Karpas-422 (cell line): ENCODE data around the gene TBATA. TPM values are rescaled to one million over a fixed set of nuclear protein-coding genes. Genes with fewer than 3 reads are reported as not detected.

Source experiments
- DNase-seq: peaks from one replicate; pipeline ENCODE4 v3.0.0-alpha.2; 2015
- H2AFZ ChIP-seq: fragments of 200-600 bp; sonication (generic); 2 replicates; pipeline ENCODE4 v1.6.1; 2014; ENCODE audit warnings: antibody characterized with exemption, low read length, mixed read lengths
- H3K27ac ChIP-seq: fragments of 200-600 bp; sonication (generic); 2 replicates; pipeline ENCODE4 v1.5.1; 2014; ENCODE audit warnings: mild to moderate bottlenecking, low read length, moderate library complexity
- H3K27me3 ChIP-seq: fragments of 200-600 bp; sonication (generic); 2 replicates; pipeline ENCODE4 v1.6.1; 2014; ENCODE audit warnings: low read length, mixed read lengths
- H3K36me3 ChIP-seq: fragments of 200-600 bp; sonication (generic); 2 replicates; pipeline ENCODE4 v1.6.1; 2014; ENCODE audit warnings: low read length, mixed read lengths; ENCODE audit not compliant: insufficient read depth
- H3K4me1 ChIP-seq: fragments of 200-600 bp; sonication (generic); 2 replicates; pipeline ENCODE4 v1.6.1; 2014; ENCODE audit warnings: mild to moderate bottlenecking, low read length, mixed read lengths
- H3K4me2 ChIP-seq: fragments of 200-600 bp; sonication (generic); 2 replicates; pipeline ENCODE4 v1.6.1; 2014; ENCODE audit warnings: low read length, low read depth, mild to moderate bottlenecking; ENCODE audit not compliant: poor library complexity, severe bottlenecking
- H3K4me3 ChIP-seq: fragments of 200-600 bp; sonication (generic); 2 replicates; pipeline ENCODE4 v1.5.1; 2014; ENCODE audit warnings: mild to moderate bottlenecking, antibody characterized with exemption, low read length, mixed read lengths
- H3K79me2 ChIP-seq: fragments of 200-600 bp; sonication (generic); 2 replicates; pipeline ENCODE4 v1.6.1; 2014; ENCODE audit warnings: mild to moderate bottlenecking, low read length, mixed read lengths
- H3K9ac ChIP-seq: fragments of 200-600 bp; sonication (generic); 2 replicates; pipeline ENCODE4 v1.6.0; 2014; ENCODE audit warnings: low read length
- H3K9me2 ChIP-seq: fragments of 200-600 bp; sonication (generic), shearing (Covaris generic); replicated peaks from 2 replicates; pipeline ENCODE4 v1.6.0; 2014; ENCODE audit warnings: mild to moderate bottlenecking, low read length, moderate library complexity; ENCODE audit not compliant: insufficient read depth
- H3K9me3 ChIP-seq: fragments of 300-700, 200-600 bp; sonication (generic); 2 replicates; pipeline ENCODE4 v1.6.1; 2014; ENCODE audit warnings: low read length, mixed read lengths
- H4K20me1 ChIP-seq: fragments of 200-600 bp; sonication (generic); 2 replicates; pipeline ENCODE4 v1.6.1; 2014; ENCODE audit warnings: mild to moderate bottlenecking, antibody characterized with exemption, low read length, low read depth; ENCODE audit not compliant: insufficient read depth
- total RNA-seq: library from RNA; depleted of rRNA; stranded (reverse); fragments of >200 nt; shearing (Covaris generic); gene quantifications from 2 replicates; pipeline ENCODE4 v1.2.3, GENCODE V29; 2014; ENCODE audit warnings: low replicate concordance

TBATA gene
- total RNA-seq, 1 experiment from 2014 or later = not detected

DNA sequence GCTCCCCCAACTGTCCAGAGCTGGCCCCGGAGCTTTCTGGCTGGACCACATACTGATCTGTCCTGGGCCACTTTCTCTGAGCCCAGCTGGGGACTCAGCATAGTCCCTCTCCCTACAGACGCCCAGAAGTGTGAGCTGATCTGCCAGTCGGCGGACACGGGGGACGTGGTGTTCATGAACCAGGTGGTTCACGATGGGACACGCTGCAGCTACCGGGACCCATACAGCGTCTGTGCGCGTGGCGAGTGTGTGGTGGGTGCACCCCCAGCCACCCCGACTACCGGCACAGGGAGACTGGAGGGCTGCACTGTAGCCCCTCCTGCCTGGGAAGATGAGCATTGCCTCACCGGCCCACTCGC is 41.8 kb downstream of the TBATA start:
- H3K27ac ChIP-seq = no peak overlapping the region
- H4K20me1 ChIP-seq = no peaks in the 10 kb centered on the region
- no peak overlapping the region for H3K4me3 ChIP-seq
- H3K79me2 ChIP-seq = no peaks in the 10 kb centered on the region
- no peaks in the 10 kb centered on the region for H3K4me1 ChIP-seq
- no peak overlapping the region for H3K4me2 ChIP-seq
- DNase-seq = no peak
- H3K9me2 ChIP-seq = no peaks in the 10 kb centered on the region
- H3K27me3 ChIP-seq = no peaks in the 10 kb centered on the region
- H3K9me3 ChIP-seq = no peaks in the 10 kb centered on the region
- H2AFZ ChIP-seq = no peak overlapping the region
- no peak overlapping the region for H3K9ac ChIP-seq
- H3K36me3 ChIP-seq = no peaks in the 10 kb centered on the region

DNA sequence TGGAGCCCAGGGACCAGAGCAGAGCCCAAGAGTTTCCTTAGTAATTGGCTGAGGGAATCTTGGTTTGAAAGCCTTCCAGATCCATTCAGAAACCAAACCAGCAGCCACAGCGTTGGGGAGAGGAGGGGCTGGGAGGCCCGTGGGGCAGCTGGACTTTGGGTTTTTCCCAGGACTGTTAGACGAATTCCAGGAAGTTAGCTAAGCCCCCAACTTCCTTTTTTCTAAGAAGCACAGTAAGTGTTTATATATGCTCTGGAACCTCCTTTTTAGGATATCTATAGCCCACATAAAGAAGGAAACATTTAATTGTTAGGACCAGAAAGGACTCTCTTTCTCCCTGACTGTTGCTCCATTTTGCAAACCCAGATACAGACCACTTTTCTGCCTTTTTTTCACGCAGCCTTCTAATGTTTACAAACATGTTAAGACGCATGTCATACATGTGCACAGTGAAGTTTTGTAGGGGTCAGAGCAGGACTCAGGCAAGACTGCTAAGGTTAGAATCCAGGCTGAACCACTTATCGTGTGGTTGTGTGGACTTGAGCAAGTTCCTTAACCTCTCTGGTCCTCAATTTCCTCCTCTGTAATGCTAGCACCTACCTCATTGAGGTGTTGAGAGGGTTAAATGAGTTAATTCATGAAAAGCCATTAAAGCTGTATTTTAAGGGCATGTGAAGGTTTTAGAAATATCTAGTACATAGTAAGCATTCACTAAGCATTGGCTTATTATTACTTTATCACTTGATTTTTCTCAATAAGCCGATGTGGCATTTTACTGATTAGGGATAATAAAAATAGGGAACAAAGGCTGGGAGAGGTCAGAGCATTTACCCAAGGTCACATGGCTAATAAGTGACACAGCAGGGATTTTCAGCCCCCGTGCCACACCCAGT is 42.4 kb downstream of the TBATA start:
- H3K79me2 ChIP-seq = no peaks in the 10 kb centered on the region
- no peaks in the 10 kb centered on the region for H4K20me1 ChIP-seq
- no peaks in the 10 kb centered on the region for H3K36me3 ChIP-seq
- H3K4me3 ChIP-seq = no peak overlapping the region
- H3K9ac ChIP-seq = no peak overlapping the region
- no peak overlapping the region for H3K27ac ChIP-seq
- H2AFZ ChIP-seq = no peak overlapping the region
- H3K9me2 ChIP-seq = no peaks in the 10 kb centered on the region
- H3K27me3 ChIP-seq = no peaks in the 10 kb centered on the region
- no peaks in the 10 kb centered on the region for H3K9me3 ChIP-seq
- H3K4me2 ChIP-seq = no peak overlapping the region
- DNase-seq = no peak
- no peaks in the 10 kb centered on the region for H3K4me1 ChIP-seq

DNA sequence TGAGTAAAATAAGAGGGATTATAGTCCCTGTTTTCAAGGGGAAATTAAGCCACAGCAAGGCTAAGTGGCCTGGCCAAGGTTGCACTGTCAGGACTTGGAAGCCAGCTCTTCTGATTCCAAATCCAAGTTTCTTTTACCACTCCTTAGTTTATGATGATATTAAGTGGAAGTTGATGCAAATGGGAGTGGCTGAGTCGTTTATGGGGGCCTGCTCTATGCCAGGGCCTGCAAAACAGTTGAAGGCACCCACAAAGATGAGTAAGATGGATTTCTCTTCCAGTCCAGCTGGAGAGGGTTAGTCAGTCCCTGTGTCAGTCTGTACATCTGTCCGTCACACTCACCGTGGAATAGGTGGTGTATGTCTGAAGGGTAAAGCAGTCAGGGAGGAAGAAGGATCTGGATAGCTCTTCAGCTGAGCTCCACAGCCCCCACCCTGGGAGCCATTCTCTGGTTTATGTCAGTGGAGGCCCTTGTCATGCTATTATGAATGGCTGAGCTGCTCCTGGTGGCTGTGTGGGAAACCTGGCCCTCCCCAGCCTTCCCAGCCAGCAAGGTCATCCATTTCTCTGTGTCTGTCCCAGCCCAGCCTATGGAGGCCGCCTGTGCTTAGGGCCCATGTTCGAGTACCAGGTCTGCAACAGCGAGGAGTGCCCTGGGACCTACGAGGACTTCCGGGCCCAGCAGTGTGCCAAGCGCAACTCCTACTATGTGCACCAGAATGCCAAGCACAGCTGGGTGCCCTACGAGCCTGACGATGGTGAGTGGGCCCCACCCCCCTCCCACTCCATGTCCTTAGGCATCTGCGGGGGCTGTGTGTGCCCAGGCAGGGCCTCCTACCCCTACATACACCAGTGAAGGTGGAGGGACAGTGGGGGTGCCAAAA is 44.5 kb downstream of the TBATA start:
- Histone ChIP-seq H3K9ac (no peak overlapping the region), H3K9me3 (no peaks in the 10 kb centered on the region), H3K36me3 (no peaks in the 10 kb centered on the region), H3K9me2 (no peaks in the 10 kb centered on the region), H3K4me3 (no peak overlapping the region), H4K20me1 (no peaks in the 10 kb centered on the region), H3K79me2 (no peaks in the 10 kb centered on the region), H2AFZ (no peak overlapping the region), H3K4me1 (no peaks in the 10 kb centered on the region), H3K4me2 (no peak overlapping the region), H3K27ac (no peak overlapping the region), H3K27me3 (no peaks in the 10 kb centered on the region)
- no peak for DNase-seq

DNA sequence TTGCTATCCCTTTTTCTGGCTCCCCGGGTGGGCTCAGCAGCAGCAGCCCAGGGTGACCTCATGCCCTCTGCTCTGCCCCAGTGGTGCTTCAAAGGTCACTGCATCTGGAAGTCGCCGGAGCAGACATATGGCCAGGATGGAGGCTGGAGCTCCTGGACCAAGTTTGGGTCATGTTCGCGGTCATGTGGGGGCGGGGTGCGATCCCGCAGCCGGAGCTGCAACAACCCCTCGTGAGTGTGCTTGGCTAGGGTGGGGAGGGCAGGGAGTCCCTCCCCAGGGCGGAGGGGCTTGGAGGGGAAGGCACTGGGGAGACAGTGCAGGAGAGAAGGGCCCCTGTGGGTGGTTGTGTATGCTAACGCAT is 46.4 kb downstream of the TBATA start:
- H3K79me2 ChIP-seq = no peaks in the 10 kb centered on the region
- no peaks in the 10 kb centered on the region for H3K9me2 ChIP-seq
- no peak overlapping the region for H3K27ac ChIP-seq
- H3K4me2 ChIP-seq = no peak overlapping the region
- DNase-seq = no peak
- H3K27me3 ChIP-seq = no peaks in the 10 kb centered on the region
- H2AFZ ChIP-seq = no peak overlapping the region
- H3K36me3 ChIP-seq = no peaks in the 10 kb centered on the region
- no peak overlapping the region for H3K9ac ChIP-seq
- H3K4me3 ChIP-seq = no peak overlapping the region
- no peaks in the 10 kb centered on the region for H4K20me1 ChIP-seq
- H3K4me1 ChIP-seq = no peaks in the 10 kb centered on the region
- H3K9me3 ChIP-seq = no peaks in the 10 kb centered on the region

DNA sequence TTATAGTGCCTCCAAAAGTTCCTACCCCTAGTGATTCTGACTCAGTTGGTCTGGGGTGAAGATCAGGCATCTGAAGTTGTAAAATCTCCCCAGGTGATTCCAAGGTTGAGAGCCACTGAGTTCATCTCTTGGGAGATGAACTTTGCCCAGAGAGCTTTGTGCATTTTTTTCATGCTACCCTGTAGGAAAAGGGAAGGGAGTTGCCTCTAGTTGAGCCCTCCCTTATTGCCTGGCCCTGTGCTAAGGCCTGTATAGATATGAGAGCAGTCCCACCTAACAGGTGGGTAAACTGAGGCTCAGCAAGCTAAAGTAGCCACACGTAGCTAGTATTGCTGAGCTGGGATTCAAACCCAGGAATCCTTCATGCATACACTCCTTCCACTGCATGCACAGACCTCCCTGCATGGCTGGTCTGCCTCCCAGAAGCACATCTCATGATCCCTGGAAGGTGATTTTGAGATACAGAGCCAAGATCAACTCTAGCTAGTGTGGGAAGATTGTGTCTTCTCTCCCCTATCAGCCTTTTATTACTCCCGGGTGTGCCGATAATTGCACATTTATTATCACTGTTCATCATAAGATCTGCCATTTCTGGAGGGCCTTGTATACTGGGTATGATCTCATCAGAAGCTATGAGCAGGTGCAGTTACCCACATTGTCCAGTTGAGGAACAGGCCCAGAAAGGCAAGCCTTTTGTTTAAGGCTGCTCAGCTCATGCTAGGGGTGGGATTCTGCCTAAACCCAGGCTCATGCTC is 47.0 kb downstream of the TBATA start:
- H2AFZ ChIP-seq = no peak overlapping the region
- no peak overlapping the region for H3K4me3 ChIP-seq
- H3K27me3 ChIP-seq = no peaks in the 10 kb centered on the region
- no peak overlapping the region for H3K4me2 ChIP-seq
- no peaks in the 10 kb centered on the region for H4K20me1 ChIP-seq
- no peaks in the 10 kb centered on the region for H3K79me2 ChIP-seq
- no peaks in the 10 kb centered on the region for H3K9me2 ChIP-seq
- no peaks in the 10 kb centered on the region for H3K4me1 ChIP-seq
- no peak overlapping the region for H3K9ac ChIP-seq
- no peaks in the 10 kb centered on the region for H3K36me3 ChIP-seq
- DNase-seq = peak; percentile 66
- H3K27ac ChIP-seq = no peak overlapping the region
- H3K9me3 ChIP-seq = no peaks in the 10 kb centered on the region

DNA sequence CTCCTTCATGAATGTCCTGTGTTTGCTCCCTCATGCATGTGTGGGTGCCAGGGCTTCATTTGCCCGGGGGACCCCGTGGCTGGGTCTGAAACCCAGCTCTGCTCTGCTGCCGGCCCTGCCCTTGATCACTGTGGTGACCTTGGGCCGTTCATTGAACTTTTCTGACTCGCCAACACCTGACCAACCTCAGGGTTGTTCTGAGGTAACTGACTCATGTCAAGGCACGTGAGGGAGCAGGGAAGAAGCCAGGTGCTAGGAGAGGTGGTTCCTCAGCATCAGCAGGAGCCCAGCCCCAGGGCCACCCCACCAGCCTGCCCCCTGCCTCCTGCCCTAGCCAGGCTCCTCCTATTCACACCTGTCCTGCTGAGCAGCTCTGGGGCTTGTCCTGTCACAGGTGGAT is 47.9 kb downstream of the TBATA start:
- Histone ChIP-seq H3K4me3 (no peak overlapping the region), H3K27me3 (no peaks in the 10 kb centered on the region), H3K27ac (no peak overlapping the region), H3K4me2 (no peak overlapping the region), H3K9me3 (no peaks in the 10 kb centered on the region), H2AFZ (no peak overlapping the region), H3K9me2 (no peaks in the 10 kb centered on the region), H4K20me1 (no peaks in the 10 kb centered on the region), H3K79me2 (no peaks in the 10 kb centered on the region), H3K9ac (no peak overlapping the region), H3K4me1 (no peaks in the 10 kb centered on the region), H3K36me3 (no peaks in the 10 kb centered on the region)
- DNase-seq = no peak

DNA sequence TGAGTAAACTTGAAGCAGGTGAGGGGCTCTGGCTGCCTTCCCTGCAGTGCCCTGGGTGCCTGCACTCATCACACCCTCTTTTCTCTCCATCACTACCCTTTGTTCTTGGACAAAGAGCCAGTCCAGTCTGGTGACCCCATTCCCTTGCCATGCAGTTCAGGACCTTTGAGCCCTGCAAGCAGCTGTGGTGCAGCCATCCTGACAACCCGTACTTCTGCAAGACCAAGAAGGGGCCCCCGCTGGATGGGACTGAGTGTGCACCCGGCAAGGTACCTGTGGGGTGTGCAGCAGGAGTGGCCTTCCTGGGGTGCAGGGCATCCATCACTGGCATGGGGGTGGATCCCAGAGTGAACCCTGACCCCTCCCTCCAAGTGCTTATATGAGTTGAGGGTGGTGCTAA is 48.7 kb downstream of the TBATA start:
- Histone ChIP-seq H3K9me3 (no peaks in the 10 kb centered on the region), H3K9ac (no peak overlapping the region)

DNA sequence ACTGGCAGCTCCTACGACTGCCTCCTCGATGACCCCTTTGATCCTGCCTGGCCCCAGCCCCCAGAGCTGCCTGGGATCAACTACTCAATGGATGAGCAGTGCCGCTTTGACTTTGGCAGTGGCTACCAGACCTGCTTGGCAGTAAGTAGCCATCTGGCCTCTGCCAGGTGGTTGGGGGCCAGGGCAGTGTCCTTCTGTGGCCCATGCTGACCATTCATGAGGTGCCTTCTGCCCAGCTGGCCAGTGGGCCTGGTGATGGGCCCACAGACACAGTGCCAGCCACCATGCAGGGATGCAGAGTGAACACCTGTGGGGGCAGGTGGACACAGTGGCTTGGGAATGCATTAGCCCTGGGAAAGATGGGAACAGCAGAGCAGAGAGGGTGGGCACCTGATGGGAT is 50.0 kb downstream of the TBATA start:
- Histone ChIP-seq H3K9me2 (no peaks in the 10 kb centered on the region), H3K36me3 (no peaks in the 10 kb centered on the region), H3K4me1 (no peaks in the 10 kb centered on the region), H3K9me3 (no peaks in the 10 kb centered on the region), H3K27me3 (no peaks in the 10 kb centered on the region), H2AFZ (no peak overlapping the region), H3K79me2 (no peaks in the 10 kb centered on the region), H3K4me3 (no peak overlapping the region), H4K20me1 (no peaks in the 10 kb centered on the region), H3K4me2 (no peak overlapping the region), H3K9ac (no peak overlapping the region), H3K27ac (no peak overlapping the region)
- DNase-seq = no peak

More for the DNA sequence above, 48.7 kb downstream of the TBATA start:
- Histone ChIP-seq H2AFZ (no peak overlapping the region), H3K36me3 (no peaks in the 10 kb centered on the region), H4K20me1 (no peaks in the 10 kb centered on the region), H3K4me2 (no peak overlapping the region), H3K4me3 (no peak overlapping the region), H3K9me2 (no peaks in the 10 kb centered on the region), H3K79me2 (no peaks in the 10 kb centered on the region), H3K4me1 (no peaks in the 10 kb centered on the region), H3K27me3 (no peaks in the 10 kb centered on the region), H3K27ac (no peak overlapping the region)
- DNase-seq = no peak
